Measurements from ENCODE around the gene DNAH3.
"Not testable (repeated sequence)": the region's sequence is repeated elsewhere in the genome, so short reads cannot be mapped to it uniquely, and the experiment has no call there.

The DNAH3 gene, protein sequence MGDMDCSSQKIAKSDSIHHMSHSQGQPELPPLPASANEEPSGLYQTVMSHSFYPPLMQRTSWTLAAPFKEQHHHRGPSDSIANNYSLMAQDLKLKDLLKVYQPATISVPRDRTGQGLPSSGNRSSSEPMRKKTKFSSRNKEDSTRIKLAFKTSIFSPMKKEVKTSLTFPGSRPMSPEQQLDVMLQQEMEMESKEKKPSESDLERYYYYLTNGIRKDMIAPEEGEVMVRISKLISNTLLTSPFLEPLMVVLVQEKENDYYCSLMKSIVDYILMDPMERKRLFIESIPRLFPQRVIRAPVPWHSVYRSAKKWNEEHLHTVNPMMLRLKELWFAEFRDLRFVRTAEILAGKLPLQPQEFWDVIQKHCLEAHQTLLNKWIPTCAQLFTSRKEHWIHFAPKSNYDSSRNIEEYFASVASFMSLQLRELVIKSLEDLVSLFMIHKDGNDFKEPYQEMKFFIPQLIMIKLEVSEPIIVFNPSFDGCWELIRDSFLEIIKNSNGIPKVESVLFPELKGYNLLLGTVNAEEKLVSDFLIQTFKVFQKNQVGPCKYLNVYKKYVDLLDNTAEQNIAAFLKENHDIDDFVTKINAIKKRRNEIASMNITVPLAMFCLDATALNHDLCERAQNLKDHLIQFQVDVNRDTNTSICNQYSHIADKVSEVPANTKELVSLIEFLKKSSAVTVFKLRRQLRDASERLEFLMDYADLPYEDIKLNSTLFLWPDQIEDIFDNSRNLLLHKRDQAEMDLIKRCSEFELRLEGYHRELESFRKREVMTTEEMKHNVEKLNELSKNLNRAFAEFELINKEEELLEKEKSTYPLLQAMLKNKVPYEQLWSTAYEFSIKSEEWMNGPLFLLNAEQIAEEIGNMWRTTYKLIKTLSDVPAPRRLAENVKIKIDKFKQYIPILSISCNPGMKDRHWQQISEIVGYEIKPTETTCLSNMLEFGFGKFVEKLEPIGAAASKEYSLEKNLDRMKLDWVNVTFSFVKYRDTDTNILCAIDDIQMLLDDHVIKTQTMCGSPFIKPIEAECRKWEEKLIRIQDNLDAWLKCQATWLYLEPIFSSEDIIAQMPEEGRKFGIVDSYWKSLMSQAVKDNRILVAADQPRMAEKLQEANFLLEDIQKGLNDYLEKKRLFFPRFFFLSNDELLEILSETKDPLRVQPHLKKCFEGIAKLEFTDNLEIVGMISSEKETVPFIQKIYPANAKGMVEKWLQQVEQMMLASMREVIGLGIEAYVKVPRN (N-terminal part only)

GRCh38 chr16:21150375-21151001 is at the start of gene DNAH3:
Gene DNAH3, minus strand, starts transcription at chr16:21150846. Its CDS starts 527 bp downstream, at chr16:21150319.
- no peak for DNase-seq

- DNase-seq: no peak
Observed at GRCh38 chr16:21199607-21200218, 49.1 kb upstream of the DNAH3 start.

DNA sequence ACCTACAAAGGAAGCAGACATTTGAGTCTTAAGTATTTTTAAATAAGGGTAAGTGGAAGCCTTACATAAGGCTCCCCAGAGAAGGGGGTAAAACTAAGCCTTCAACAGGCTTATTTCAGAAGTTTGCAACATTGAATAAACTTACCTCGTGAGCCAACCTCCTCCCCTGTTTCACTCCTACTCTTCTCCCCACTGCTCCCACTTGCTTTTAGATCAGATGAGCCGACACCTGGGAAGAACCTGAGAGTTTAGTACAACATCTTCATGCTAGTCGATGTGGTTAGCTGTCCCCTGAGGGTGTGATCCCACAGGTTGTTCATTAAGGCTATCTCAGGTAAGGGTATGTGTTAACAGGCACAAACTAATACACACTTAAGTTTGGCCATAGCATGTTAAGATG is 47.0 kb upstream of the DNAH3 start:
- DNase-seq: no peak

GRCh38 chr16:21197112-21197511 is 46.5 kb upstream of the DNAH3 start:
- no peak for DNase-seq

DNA sequence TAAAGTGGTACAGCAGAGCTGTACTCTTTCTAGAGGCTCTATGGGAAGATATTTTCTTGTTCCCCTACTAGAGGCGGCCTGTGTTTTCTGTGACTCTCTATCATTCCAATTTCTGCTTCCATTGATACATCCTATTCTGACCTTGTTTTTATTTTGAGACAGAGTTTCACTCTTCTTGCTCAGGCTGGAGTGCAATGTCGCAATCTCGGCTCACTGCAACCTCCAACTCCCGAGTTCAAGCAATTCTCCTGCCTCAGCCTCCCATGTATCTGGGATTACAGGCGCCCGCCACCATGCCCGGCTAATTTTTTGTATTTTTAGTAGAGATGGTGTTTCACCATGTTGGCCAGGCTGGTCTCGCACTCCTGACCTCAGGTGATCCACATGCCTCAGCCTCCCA is 44.7 kb upstream of the DNAH3 start:
- not testable (repeated sequence) for DNase-seq

DNA sequence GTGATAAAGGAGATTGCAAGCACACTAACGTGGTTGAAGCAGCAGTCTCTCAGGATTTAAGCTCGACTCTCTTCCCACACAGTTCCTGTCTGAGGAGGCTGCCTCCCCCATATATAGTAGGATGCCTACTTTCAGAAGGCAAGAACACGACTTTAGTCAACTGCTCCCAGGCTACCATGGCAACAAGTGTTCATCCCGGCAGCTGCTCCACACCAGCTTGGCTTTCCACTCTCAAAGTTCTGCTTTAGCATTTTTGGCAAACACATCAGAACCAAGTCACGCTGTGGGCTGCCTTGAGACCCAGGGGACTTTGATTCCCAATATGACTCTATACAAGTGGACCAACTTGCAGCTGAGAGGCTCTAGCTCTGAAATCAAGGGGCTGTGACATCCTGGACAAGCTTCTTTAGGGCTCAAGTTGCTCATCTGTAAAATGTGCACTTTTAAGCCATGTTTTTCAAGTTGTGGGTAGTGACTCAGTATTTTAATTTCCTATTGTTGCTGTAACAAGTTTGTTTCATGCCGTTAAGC is 44.2 kb upstream of the DNAH3 start:
- DNase-seq: peak; percentile 29

DNA sequence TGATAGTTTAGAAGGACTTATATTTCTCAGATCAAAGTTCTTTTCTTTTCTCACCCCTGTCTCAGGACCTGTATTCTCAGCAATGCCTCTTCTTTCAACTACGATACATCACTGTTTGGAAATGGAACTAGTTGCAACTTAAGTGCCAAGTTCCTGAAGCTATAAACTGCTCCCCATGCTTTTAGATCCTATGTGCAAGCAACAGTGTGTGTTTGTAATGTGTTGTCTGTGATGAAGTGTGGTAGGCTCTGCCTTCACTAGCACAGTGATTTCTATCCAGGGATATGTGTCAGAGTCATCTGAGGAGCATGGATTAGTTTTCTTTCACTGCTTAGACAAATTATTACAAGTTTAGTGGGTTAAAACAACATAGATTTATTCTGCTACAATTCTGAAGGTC is 42.3 kb upstream of the DNAH3 start:
- DNase-seq: no peak

- DNase-seq: peak; percentile 6
Observed at GRCh38 chr16:21190599-21190998, 40.0 kb upstream of the DNAH3 start.

DNA sequence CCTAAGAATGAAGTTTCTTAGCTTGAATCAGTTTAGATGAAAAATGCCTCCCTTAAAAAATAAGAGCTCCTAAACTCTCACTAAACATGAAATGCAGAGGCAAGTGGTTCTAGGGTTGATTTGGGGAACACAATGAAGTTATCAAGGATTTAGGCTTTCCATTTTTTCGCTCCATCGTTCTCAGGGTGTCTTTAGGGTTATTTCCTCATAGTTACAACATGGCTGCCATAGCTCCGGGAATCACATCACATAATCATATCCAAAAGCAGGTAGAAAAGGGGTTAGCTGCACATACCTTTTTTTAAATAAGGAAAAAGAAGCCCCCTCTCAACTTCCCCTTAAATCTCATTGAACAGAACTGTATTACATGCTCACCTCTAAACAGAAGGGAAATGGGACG is 39.4 kb upstream of the DNAH3 start:
- DNase-seq: no peak

DNA sequence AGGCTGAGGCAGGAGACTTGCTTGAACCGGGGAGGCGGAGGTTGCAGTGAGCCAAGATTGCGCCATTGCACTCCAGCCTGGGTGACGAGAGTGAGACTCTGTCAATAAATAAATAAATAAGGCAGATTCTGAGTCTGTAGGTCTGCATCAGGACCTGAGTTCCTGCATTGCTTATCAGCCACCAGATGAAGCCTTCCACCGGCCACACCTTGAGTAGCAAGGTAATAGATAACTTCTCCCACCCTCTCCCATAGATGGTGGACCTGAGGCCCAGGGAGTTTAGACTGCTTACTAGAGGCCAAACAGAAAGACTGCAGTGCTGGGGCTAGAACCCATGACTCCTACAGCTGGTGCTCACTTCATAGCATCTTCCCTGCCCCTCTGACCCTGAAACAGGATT is 38.7 kb upstream of the DNAH3 start:
- DNase-seq: no peak

DNA sequence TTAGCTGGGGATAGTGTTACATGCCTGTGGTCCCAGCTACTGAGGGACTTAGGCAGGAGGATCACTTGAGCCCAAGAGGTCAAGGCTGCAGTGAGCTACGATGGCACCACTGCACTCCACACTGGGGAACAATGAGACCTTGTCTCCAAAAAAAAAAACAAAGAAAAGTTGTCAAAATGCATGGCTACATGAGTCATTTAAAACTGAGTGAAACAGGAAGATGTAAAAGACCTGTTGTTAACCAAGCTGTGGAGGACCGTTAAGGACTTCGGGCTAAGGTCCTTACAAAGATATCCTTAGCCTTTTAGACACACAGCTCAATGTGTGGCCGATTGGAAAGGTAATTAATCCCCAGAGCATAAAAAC is 35.7 kb upstream of the DNAH3 start:
- no peak for DNase-seq

- no peak for DNase-seq
Observed at GRCh38 chr16:21185659-21186325, 35.1 kb upstream of the DNAH3 start.

- no peak for DNase-seq
Observed at GRCh38 chr16:21184834-21185233, 34.2 kb upstream of the DNAH3 start.

- DNase-seq: no peak
Observed at GRCh38 chr16:21183995-21184394, 33.3 kb upstream of the DNAH3 start.

GRCh38 chr16:21179983-21180365 is 29.3 kb upstream of the DNAH3 start:
- no peak for DNase-seq

DNA sequence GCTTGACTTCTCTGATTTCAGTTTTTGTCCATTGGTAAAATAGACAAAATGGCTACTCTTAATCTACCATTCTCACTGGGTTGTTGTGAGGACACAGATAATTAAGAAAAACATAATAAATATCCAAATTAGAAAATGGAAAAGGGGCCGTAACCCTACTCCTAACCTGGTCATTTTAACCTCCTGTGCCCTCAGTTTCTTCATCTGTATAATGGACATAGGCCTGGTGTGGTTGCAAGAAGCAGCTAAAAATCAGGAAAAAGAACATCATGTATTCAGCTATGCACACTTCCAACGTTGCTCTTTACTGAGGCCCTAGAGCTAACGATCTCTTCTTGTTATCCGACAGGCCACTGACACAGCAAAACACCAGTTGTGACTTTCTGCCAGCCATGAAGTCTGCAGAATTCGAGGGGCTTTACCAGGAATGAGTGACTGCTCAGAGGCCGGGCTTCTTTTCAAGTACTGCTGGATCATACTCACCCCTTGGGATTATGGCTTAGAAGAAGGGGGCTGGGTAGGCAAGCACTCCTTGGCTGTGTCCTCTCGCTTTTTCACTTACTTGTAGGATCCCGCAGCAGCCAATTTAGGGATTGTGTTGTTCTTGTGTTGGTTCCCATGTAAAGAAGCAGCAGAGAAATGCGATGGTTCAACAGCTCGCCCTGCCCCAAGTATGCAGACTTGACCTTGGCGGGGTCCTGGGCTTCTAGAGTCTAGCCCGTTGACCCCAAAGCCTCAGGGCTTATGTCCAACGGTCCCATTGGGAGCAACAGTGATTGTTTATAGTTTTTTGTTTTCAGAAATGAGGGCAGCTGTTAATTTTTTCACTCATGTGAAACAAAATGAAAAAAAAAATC is 28.7 kb upstream of the DNAH3 start:
- DNase-seq: no peak

GRCh38 chr16:21175397-21175796 is 24.8 kb upstream of the DNAH3 start:
- no peak for DNase-seq

DNA sequence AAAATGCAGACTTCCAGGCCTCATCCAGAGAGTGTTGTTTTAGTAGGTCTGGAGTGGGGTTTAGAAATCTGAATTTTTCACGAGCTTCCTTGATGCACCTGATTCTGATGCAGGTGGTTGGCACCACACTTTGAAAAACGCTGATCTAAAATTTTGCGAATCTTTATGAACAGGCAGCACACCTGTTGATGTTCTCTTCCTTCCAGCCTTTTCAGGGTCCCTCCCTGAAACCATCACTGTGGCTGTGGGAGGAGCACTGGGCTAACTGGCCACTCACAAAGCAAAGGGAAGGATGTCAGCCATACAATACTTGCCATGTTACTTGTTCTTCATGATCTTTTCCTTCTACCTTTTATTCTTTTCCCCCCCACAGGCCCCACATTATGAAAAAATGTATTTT is 22.0 kb upstream of the DNAH3 start:
- no peak for DNase-seq

GRCh38 chr16:21170116-21170515 is 19.5 kb upstream of the DNAH3 start:
- DNase-seq: not testable (repeated sequence)

- DNase-seq: peak; percentile 52
Observed at GRCh38 chr16:21169249-21169981, 18.8 kb upstream of the DNAH3 start.
